K562 (cell line): ENCODE results near the gene PRCC. TPM values are rescaled to one million over a fixed set of nuclear protein-coding genes. Genes with fewer than 3 reads are reported as not detected.
A peak's percentile ranks its signal among the peaks of the same experiment; 100 is the strongest.

ENCODE experiments used
- ADNP ChIP-seq: fragments of 200-800 bp; sonication (Bioruptor generic); IDR thresholded peaks from 2 replicates; pipeline ENCODE4 v1.6.1; 2016; ENCODE audit warnings: missing genetic modification characterization, missing compliant biosample characterization
- AFF1 ChIP-seq, 2 experiments: fragments of 450-650 bp; IDR thresholded peaks; 2 replicates each; pipeline ENCODE4 v1.6.1; 2018; ENCODE audit warnings: mild to moderate bottlenecking in 2 of 2, low read depth in 1 of 2; ENCODE audit not compliant: partially characterized antibody in 2 of 2
- ETV5 ChIP-seq: sonication (generic); formaldehyde crosslinking; IDR thresholded peaks from 2 replicates; pipeline ENCODE4 v1.4.0; 2020; ENCODE audit warnings: low read depth, mild to moderate bottlenecking, missing genetic modification reagents
- FIP1L1 ChIP-seq: fragments of 200-400 bp; formaldehyde crosslinking; IDR thresholded peaks from 2 replicates; pipeline ENCODE4 v1.6.1; 2018; ENCODE audit warnings: mild to moderate bottlenecking, low read depth, low read length; ENCODE audit not compliant: poor library complexity, severe bottlenecking
- HOXB6 ChIP-seq: fragments of 250-450 bp; sonication (Bioruptor Pico); IDR thresholded peaks from 2 replicates; pipeline ENCODE4 v1.5.1; 2022; ENCODE audit warnings: mild to moderate bottlenecking, borderline replicate concordance
- IFI16 ChIP-seq: fragments of 250-450 bp; sonication (Bioruptor Pico); IDR thresholded peaks from 2 replicates; pipeline ENCODE4 v2.1.2; 2022; ENCODE audit warnings: mild to moderate bottlenecking, inconsistent platforms
- KDM5B ChIP-seq: fragments of 200-600 bp; sonication (generic); IDR thresholded peaks from 2 replicates; pipeline ENCODE4 v1.6.1; 2012; ENCODE audit warnings: low read depth, mild to moderate bottlenecking, moderate library complexity, low read length, control low read depth, inconsistent platforms; ENCODE audit not compliant: insufficient replicate concordance
- LEF1 ChIP-seq: fragments of 450-650 bp; IDR thresholded peaks from 2 replicates; pipeline ENCODE4 v1.6.1; 2016; ENCODE audit warnings: mild to moderate bottlenecking
- MBD2 ChIP-seq: sonication (generic); IDR thresholded peaks from 2 replicates; pipeline ENCODE4 v1.6.1; 2016; ENCODE audit warnings: low read depth, borderline replicate concordance
- NEUROD1 ChIP-seq: fragments of 150-350 bp; IDR thresholded peaks from 2 replicates; pipeline ENCODE4 v1.6.1; 2014; ENCODE audit warnings: borderline replicate concordance, low read length, low read depth; ENCODE audit not compliant: partially characterized antibody
- PCBP2 ChIP-seq: fragments of 200-400 bp; formaldehyde crosslinking; IDR thresholded peaks from 2 replicates; pipeline ENCODE4 v1.6.1; 2018; ENCODE audit warnings: low read length, low read depth, mild to moderate bottlenecking, moderate library complexity; ENCODE audit not compliant: poor library complexity, severe bottlenecking
- SLC30A9 ChIP-seq: fragments of 250-450 bp; sonication (Bioruptor Pico); IDR thresholded peaks from 2 replicates; pipeline ENCODE4 v1.8.0; 2022; ENCODE audit warnings: mild to moderate bottlenecking, moderate library complexity
- SMAD2 ChIP-seq: fragments of 150-350 bp; IDR thresholded peaks from 2 replicates; pipeline ENCODE4 v1.6.1; 2014; ENCODE audit warnings: low read depth, mild to moderate bottlenecking, low read length
- SNRNP70 ChIP-seq: fragments of 200-400 bp; formaldehyde crosslinking; optimal IDR thresholded peaks from 2 replicates; pipeline ENCODE3; 2017; ENCODE audit warnings: low read depth, low read length
- SRSF7 ChIP-seq: fragments of 200-400 bp; formaldehyde crosslinking; optimal IDR thresholded peaks from 2 replicates; pipeline ENCODE3; 2017; ENCODE audit warnings: mild to moderate bottlenecking, low read depth, low read length
- STAT6 ChIP-seq: sonication (generic); formaldehyde crosslinking; IDR thresholded peaks from 2 replicates; pipeline ENCODE4 v1.8.1; 2023; ENCODE audit warnings: mild to moderate bottlenecking, missing genetic modification reagents
- TCF15 ChIP-seq: fragments of 250-450 bp; sonication (Bioruptor Pico); IDR thresholded peaks from 2 replicates; pipeline ENCODE4 v1.8.0; 2022; ENCODE audit warnings: moderate library complexity, mild to moderate bottlenecking, inconsistent platforms
- ZNF311 ChIP-seq: fragments of 250-450 bp; sonication (Bioruptor Pico); IDR thresholded peaks from 2 replicates; pipeline ENCODE4 v1.4.0; 2020; ENCODE audit warnings: mild to moderate bottlenecking, moderate library complexity
- ZSCAN32 ChIP-seq: fragments of 450-650 bp; formaldehyde crosslinking; IDR thresholded peaks from 2 replicates; pipeline ENCODE4 v1.4.0; 2020; ENCODE audit warnings: mild to moderate bottlenecking, moderate library complexity
- polyA plus RNA-seq, 8 experiments: library from polyadenylated mRNA; depleted of rRNA in 4 of 8; stranded (reverse) in 5 of 8; unstranded in 3 of 8; fragments of >200 nt; fragmentation: Nextera tagmentation in 2 of 8; fragmentation: Illumina TruSeq in 1 of 8; extraction: Ambion mirVana in 2 of 8; extraction: Trizol in 1 of 8; gene quantifications; 2 replicates each; pipeline versions ENCODE4 v1.2.1 to v1.2.3, GENCODE V29; 2011 to 2014; ENCODE audit warnings: inconsistent platforms in 1 of 8, missing spikeins in 1 of 8
- total RNA-seq, 7 experiments: library from RNA; depleted of rRNA in 6 of 7; stranded (reverse); fragments of >200 nt in 6 of 7; fragmentation: Illumina TruSeq in 2 of 7; extraction: Trizol in 2 of 7; gene quantifications; 2 replicates each; pipeline versions ENCODE4 v1.2.1 to v1.2.3, GENCODE V29; 2011 to 2021; ENCODE audit warnings: low replicate concordance in 1 of 7

PRCC gene
- total and polyA plus RNA-seq, 9 of the 15 experiments (the other 6 are each of a cell fraction or from before 2014, with no cell fraction given): 23.9 to 201 (median 41.1) TPM

GRCh38 chr1:156746728-156747631 lies 20.4 kb upstream of the PRCC start (continued):
- TF ChIP-seq KDM5B (no peak), PCBP2 (no peak), IFI16 (no peak), ADNP (tag) (no peak), ETV5 (CRISPR knock-in tag) (no peak), FIP1L1 (no peak), SLC30A9 (CRISPR knock-in tag) (no peak), ZSCAN32 (no peak), HOXB6 (no peak), SMAD2 (no peak), TCF15 (no peak), MBD2 (peak; percentile 50; the same call in 1 of the 2 replicates), AFF1 (IDR thresholded peaks at IDR 0.05; ENCODE audit: low read depth in 1 of 2, partially characterized antibody in 2 of 2) (peak; percentile 38 to 77), NEUROD1 (no peak), ZNF311 (CRISPR knock-in tag) (no peak), SNRNP70 (no peak), STAT6 (CRISPR knock-in tag) (no peak), SRSF7 (no peak), LEF1 (0 out of 2 replicates have a peak, but pooled peaks have one; percentile 15)
